Adipocyte (in vitro differentiated cells): ENCODE results near the gene ZNF730.
"Not testable (repeated sequence)": the region's sequence is repeated elsewhere in the genome, so short reads cannot be mapped to it uniquely, and the experiment has no call there.

ENCODE experiments used
- DNase-seq: peaks from one replicate; pipeline ENCODE4 v3.0.0-alpha.2; 2015; ENCODE audit warnings: low read depth
- H3K27me3 ChIP-seq: replicated peaks from 2 replicates; pipeline ENCODE4 v1.7.0; 2013; ENCODE audit warnings: mild to moderate bottlenecking, low read length, moderate library complexity; ENCODE audit not compliant: control insufficient read depth, insufficient read depth
- H3K36me3 ChIP-seq: 2 replicates; pipeline ENCODE4 v1.7.0; 2013; ENCODE audit warnings: low read length, mild to moderate bottlenecking, moderate library complexity; ENCODE audit not compliant: control insufficient read depth, insufficient read depth, severe bottlenecking
- H3K4me1 ChIP-seq: 2 replicates; pipeline ENCODE4 v1.7.0; 2013; ENCODE audit warnings: mild to moderate bottlenecking, low read length, moderate library complexity; ENCODE audit not compliant: control insufficient read depth, insufficient read depth
- H3K4me3 ChIP-seq: 2 replicates; pipeline ENCODE4 v1.7.0; 2013; ENCODE audit warnings: mild to moderate bottlenecking, low read length, moderate library complexity
- H3K9ac ChIP-seq: 2 replicates; pipeline ENCODE4 v1.7.0; 2013; ENCODE audit warnings: mild to moderate bottlenecking, low read length, moderate library complexity
- H3K9me3 ChIP-seq: 2 replicates; pipeline ENCODE4 v1.7.0; 2013; ENCODE audit warnings: mild to moderate bottlenecking, low read length, moderate library complexity; ENCODE audit not compliant: control insufficient read depth

The ZNF730 gene

DNA sequence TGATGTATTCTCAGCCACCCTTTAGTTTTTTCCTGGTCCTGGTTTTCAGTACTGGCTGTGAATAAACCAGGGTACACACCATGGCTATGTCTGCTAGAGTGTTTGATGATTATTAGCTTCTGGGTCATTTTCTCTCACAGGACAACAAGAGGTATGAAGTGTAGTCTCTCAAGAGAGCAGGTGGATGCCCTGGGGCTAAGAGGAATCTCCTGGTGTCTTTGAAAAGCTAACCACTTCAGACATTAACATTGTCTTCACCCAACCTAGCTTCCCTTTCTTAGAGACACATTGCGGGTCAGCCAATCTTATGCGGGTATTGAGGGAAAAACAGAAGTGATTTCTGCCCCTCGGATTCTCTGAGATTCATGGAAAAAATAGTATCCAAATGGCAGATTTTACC lies 1.6 kb downstream of the ZNF730 start:
- H3K4me3 ChIP-seq = no peak overlapping the region
- no peaks in the 10 kb centered on the region for H3K9me3 ChIP-seq
- DNase-seq = no peak
- H3K9ac ChIP-seq = no peak overlapping the region
- no peaks in the 10 kb centered on the region for H3K4me1 ChIP-seq
- no peaks in the 10 kb centered on the region for H3K36me3 ChIP-seq
- no peaks in the 10 kb centered on the region for H3K27me3 ChIP-seq

DNA sequence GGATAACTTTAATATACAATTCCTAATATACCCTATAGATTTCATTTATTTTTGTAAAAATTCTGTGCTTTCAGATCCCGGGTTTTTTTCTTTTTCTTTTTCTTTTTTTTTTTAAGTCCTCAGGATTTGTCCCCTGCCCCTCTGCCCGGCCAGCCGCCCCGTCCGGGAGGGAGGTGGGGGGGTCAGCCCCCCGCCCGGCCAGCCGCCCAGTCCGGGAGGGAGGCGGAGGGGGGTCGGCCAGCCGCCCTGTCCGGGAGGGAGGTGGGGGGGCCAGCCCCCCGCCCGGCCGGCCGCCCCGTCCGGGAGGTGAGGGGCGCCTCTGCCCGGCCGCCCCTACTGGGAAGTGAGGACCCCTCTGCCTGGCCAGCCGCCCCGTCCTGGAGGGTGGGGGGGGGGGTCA lies 17.4 kb downstream of the ZNF730 start:
- peaks cover 34% of the 10 kb centered on the region for H3K9me3 ChIP-seq
- not testable (repeated sequence) for H3K9ac ChIP-seq, H3K27me3 ChIP-seq, H3K4me1 ChIP-seq, H3K4me3 ChIP-seq, H3K36me3 ChIP-seq, DNase-seq

DNA sequence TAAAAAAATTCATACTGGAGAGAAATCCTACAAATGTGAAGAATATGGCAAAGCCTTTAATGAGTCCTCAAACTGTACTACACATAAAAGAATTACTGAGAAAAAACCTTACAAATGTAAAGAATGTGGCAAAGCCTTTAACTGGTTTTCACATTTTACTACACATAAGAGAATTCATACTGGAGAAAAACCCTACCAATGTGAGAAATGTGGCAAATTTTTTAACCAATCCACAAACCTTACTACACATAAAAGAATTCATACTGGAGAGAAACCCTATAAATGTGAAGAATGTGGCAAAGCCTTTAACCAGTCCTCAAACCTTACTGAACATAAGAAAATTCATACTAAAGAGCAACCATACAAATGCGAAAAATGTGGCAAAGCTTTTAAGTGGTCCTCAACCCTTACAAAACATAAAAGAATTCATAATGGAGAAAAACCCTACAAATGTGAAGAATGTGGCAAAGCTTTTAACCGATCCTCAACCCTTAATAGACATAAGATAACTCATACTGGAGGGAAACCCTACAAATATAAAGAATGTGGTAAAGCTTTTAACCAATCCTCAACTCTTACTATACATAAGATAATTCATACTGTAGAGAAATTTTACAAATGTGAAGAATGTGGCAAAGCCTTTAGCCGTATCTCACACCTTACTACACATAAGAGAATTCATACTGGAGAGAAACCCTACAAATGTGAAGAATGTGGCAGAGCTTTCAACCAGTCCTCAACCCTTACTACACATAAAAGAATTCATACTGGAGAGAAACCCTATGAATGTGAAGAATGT lies 29.0 kb downstream of the ZNF730 start:
- Histone ChIP-seq H3K4me1 (no peaks in the 10 kb centered on the region), H3K27me3 (no peaks in the 10 kb centered on the region), H3K9ac (no peak overlapping the region), H3K4me3 (peak overlapping the region; percentile 23), H3K36me3 (no peaks in the 10 kb centered on the region), H3K9me3 (peaks cover 81% of the 10 kb centered on the region)
- no peak for DNase-seq

DNA sequence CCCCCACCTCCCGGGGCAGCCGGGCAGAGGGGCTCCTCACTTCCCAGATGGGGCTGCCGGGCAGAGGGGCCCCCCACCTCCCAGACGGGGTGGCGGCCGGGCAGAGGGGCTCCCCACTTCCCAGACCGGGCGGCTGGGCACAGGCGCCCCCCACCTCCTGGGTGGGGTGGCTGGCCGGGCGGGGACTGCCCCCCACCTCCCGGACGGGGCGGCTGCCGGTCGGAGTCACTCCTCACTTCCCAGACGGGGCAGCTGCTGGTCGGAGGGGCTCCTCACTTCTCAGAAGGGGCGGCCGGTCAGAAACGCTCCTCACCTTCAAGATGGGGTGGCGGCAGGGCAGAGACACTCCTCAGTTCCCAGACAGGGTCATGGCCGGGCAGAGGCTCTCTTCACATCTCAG lies 43.9 kb downstream of the ZNF730 start:
- H3K27me3 ChIP-seq = no peaks in the 10 kb centered on the region
- no peaks in the 10 kb centered on the region for H3K4me1 ChIP-seq
- no peak for DNase-seq
- peaks cover 10% of the 10 kb centered on the region for H3K9me3 ChIP-seq
- H3K36me3 ChIP-seq = no peaks in the 10 kb centered on the region
- H3K4me3 ChIP-seq = no peak overlapping the region
- no peak overlapping the region for H3K9ac ChIP-seq

DNA sequence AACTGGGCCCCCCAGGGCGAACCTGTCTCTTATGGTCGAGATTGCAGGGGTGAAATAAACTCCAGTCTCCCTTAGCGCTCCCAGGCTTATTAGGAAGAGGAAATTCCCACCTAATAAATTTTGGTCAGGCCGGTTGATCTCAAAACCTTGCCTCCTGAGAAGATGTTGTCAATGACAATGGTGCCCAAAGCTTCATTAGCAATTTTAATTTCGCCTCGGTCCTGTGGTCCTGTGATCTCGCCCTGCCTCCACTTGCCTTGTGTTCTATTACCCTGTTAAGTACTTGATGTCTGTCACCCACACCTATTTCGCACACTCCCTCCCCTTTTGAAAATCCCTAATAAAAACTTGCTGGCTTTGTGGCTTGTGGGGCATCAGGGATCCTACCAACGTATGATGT lies 51.5 kb downstream of the ZNF730 start:
- not testable (repeated sequence) for H3K9me3 ChIP-seq, DNase-seq

DNA sequence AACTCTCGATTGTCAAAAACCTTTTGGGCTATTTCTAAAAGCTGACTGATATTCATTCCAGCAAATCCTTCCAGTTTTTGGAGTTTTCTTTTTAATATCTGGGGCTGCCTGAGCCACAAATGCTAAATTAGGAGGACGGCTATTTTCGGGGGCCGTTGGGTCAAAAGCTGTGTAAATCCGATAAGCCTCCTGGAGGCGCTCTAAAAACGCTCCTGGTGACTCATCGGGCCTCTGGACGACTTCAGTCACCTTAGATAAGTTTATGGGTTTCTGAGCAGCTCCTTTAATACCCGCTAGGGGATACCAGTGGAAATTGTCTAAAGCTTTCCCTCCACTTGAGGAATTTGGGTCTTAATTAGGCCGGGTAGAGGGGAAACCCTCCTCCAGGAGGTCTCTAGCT lies 66.4 kb downstream of the ZNF730 start:
- no peak overlapping the region for H3K9ac ChIP-seq
- H3K9me3 ChIP-seq = peaks cover 24% of the 10 kb centered on the region
- H3K27me3 ChIP-seq = no peaks in the 10 kb centered on the region
- no peak for DNase-seq
- H3K4me1 ChIP-seq = no peaks in the 10 kb centered on the region
- no peak overlapping the region for H3K4me3 ChIP-seq
- no peaks in the 10 kb centered on the region for H3K36me3 ChIP-seq

More for the DNA sequence above, 51.5 kb downstream of the ZNF730 start:
- not testable (repeated sequence) for H3K4me3 ChIP-seq, H3K4me1 ChIP-seq, H3K36me3 ChIP-seq, H3K9ac ChIP-seq, H3K27me3 ChIP-seq

DNA sequence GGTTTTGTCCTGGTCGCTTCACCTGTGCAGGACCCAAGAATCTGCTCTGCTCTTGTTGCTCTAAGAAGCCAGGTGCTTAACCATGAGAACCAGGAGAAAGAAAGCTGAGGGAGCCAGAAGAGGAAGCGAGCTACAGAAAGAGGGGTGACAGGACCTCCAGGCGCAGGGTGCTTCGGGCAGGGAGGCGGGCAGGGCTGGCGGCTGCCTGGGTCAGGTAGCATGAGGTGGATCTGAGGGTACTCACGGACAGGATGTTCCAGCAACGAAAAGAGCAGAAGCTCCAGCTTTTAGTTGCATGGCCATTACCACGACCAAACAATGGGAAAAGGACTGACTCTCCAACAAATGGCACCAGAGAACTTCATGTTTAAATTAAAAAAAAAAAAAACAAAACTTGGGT lies 73.5 kb downstream of the ZNF730 start:
- Histone ChIP-seq H3K9ac (no peak overlapping the region), H3K4me1 (no peaks in the 10 kb centered on the region), H3K9me3 (peaks cover 3% of the 10 kb centered on the region), H3K4me3 (no peak overlapping the region), H3K27me3 (no peaks in the 10 kb centered on the region), H3K36me3 (no peaks in the 10 kb centered on the region)
- no peak for DNase-seq
